Hepatocyte (in vitro differentiated cells): ENCODE data around the gene FIGNL2. TPM values are rescaled to one million over a fixed set of nuclear protein-coding genes. Genes with fewer than 3 reads are reported as not detected.

Experiments
- DNase-seq: peaks from one replicate; pipeline ENCODE4 v3.0.0-alpha.2; 2016; ENCODE audit warnings: low spot score
- H2AFZ ChIP-seq: fragments of 200-600 bp; sonication (generic); 2 replicates; pipeline ENCODE4 v1.6.0; 2016; ENCODE audit warnings: antibody characterized with exemption, mild to moderate bottlenecking
- H3K27ac ChIP-seq: fragments of 200-600 bp; sonication (generic); 2 replicates; pipeline ENCODE4 v1.5.1; 2016; ENCODE audit warnings: mild to moderate bottlenecking
- H3K27me3 ChIP-seq: fragments of 200-600 bp; sonication (generic); 2 replicates; pipeline ENCODE4 v1.6.1; 2016
- H3K36me3 ChIP-seq: fragments of 200-600 bp; sonication (generic); replicated peaks from 2 replicates; pipeline ENCODE4 v1.5.1; 2016; ENCODE audit warnings: low read depth; ENCODE audit not compliant: insufficient read depth
- H3K4me1 ChIP-seq: fragments of 200-600 bp; sonication (generic); 2 replicates; pipeline ENCODE4 v1.5.1; 2016; ENCODE audit warnings: mild to moderate bottlenecking, moderate library complexity; ENCODE audit not compliant: insufficient read depth
- H3K4me2 ChIP-seq: fragments of 200-600 bp; sonication (generic); 2 replicates; pipeline ENCODE4 v1.6.0; 2016
- H3K4me3 ChIP-seq: fragments of 200-600 bp; sonication (generic); 2 replicates; pipeline ENCODE4 v1.5.1; 2016; ENCODE audit warnings: mild to moderate bottlenecking
- H3K79me2 ChIP-seq: fragments of 200-600 bp; sonication (generic); 2 replicates; pipeline ENCODE4 v1.6.0; 2017; ENCODE audit warnings: mild to moderate bottlenecking
- H3K9me2 ChIP-seq: fragments of 200-600 bp; sonication (generic); replicated peaks from 2 replicates; pipeline ENCODE4 v1.6.0; 2017; ENCODE audit warnings: mild to moderate bottlenecking; ENCODE audit not compliant: insufficient read depth
- H3K9me3 ChIP-seq: fragments of 200-600 bp; sonication (generic); 2 replicates; pipeline ENCODE4 v1.5.1; 2016; ENCODE audit warnings: low read depth, mild to moderate bottlenecking
- H4K20me1 ChIP-seq: fragments of 200-600 bp; sonication (generic); 2 replicates; pipeline ENCODE4 v1.6.0; 2016; ENCODE audit warnings: mild to moderate bottlenecking; ENCODE audit not compliant: insufficient read depth, poor library complexity, severe bottlenecking
- EZH2 ChIP-seq: fragments of 200-600 bp; sonication (generic); IDR thresholded peaks from 2 replicates; pipeline ENCODE4 v1.6.1; 2016; ENCODE audit warnings: antibody characterized with exemption, mild to moderate bottlenecking, borderline replicate concordance
- EZH2phosphoT487 ChIP-seq: fragments of 200-600 bp; sonication (generic); IDR thresholded peaks from one replicate; pipeline ENCODE4 v1.6.1; 2018; ENCODE audit warnings: antibody characterized with exemption, mild to moderate bottlenecking, low read depth, moderate library complexity; ENCODE audit not compliant: unreplicated experiment, severe bottlenecking
- WGBS: methylation state at CpG from one replicate; pipeline ENCODE4 v1.1.6; 2016; ENCODE audit warnings: low lambda C conversion rate; ENCODE audit errors: missing lambda C conversion rate; 5-methylcytosine and 5-hydroxymethylcytosine counted together
- polyA plus RNA-seq: library from polyadenylated mRNA; unstranded; fragments of >200 nt; fragmentation: Nextera tagmentation; extraction: Ambion mirVana; gene quantifications from 2 replicates; pipeline ENCODE4 v1.2.1, GENCODE V29; 2016
- total RNA-seq: library from RNA; depleted of rRNA; stranded (reverse); fragments of >200 nt; gene quantifications from 2 replicates; pipeline ENCODE4 v1.2.3, GENCODE V29; 2014
- TF ChIP-seq, protein P1 (sequence below): fragments of 200-600 bp; sonication (generic); IDR thresholded peaks from 2 replicates; pipeline ENCODE4 v1.5.1; 2016; ENCODE audit warnings: antibody characterized with exemption, mild to moderate bottlenecking; ENCODE audit not compliant: poor library complexity

FIGNL2 gene
- total and polyA plus RNA-seq, 2 experiments from 2014 or later = 1.1 to 3.2 TPM

DNA sequence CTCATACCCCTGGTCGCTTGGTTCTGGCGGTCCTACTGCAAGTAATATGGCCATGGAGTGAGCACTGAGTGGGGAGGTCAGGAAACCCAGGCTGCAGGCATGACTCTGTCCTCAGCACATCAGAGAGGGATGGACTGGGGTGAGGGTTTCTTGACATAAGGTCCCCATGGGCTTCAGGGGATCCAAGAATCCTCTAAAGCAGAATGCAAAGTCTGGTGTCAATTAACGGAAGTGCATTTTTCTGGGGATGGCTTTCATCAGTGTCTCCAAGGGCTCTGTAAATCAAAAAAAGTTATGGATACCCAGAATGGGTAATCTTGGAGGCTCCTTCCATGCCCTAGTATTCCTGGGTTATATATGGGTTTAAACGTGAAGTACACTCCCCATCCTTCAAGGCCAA, 3.7 kb downstream of the FIGNL2 start:
- DNase-seq = no peak
- Histone ChIP-seq H3K36me3 (no peaks in the 10 kb centered on the region), H3K79me2 (peaks cover 56% of the 10 kb centered on the region), H3K9me3 (no peaks in the 10 kb centered on the region), H3K4me2 (peak overlapping the region; percentile 96), H4K20me1 (peaks cover 7% of the 10 kb centered on the region), H3K27ac (no peak overlapping the region), H2AFZ (no peak overlapping the region), H3K4me1 (peaks cover 28% of the 10 kb centered on the region), H3K27me3 (no peaks in the 10 kb centered on the region), H3K9me2 (no peaks in the 10 kb centered on the region), H3K4me3 (no peak overlapping the region)
- TF ChIP-seq, protein P1, sequence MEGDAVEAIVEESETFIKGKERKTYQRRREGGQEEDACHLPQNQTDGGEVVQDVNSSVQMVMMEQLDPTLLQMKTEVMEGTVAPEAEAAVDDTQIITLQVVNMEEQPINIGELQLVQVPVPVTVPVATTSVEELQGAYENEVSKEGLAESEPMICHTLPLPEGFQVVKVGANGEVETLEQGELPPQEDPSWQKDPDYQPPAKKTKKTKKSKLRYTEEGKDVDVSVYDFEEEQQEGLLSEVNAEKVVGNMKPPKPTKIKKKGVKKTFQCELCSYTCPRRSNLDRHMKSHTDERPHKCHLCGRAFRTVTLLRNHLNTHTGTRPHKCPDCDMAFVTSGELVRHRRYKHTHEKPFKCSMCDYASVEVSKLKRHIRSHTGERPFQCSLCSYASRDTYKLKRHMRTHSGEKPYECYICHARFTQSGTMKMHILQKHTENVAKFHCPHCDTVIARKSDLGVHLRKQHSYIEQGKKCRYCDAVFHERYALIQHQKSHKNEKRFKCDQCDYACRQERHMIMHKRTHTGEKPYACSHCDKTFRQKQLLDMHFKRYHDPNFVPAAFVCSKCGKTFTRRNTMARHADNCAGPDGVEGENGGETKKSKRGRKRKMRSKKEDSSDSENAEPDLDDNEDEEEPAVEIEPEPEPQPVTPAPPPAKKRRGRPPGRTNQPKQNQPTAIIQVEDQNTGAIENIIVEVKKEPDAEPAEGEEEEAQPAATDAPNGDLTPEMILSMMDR = no peak
- TF ChIP-seq EZH2 (no peak), EZH2phosphoT487 (no peak)
- 79% methylated on average over 4 of the region's 4 CpGs for WGBS

DNA sequence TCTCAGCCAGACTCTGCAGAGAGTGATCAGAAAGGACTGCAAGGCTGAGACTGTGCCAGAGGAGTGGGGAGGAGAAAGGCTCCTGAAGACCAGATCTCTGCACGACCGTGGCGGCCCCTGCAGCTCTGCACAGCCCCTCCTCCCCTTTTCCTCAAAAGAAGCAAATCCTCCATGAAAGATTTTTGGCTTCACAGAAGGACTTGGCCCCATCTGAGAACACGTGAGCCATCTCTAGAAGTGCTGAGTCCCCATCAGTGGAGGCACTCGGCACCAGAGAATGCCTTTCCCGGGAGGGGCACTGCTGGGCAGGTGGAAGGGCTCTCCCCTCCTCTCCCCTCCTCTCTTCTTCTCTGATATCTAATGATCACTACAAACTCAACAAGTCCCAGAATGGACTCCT, 6.8 kb downstream of the FIGNL2 start:
- Histone ChIP-seq H3K4me3 (no peak overlapping the region), H3K9me3 (no peaks in the 10 kb centered on the region), H3K36me3 (no peaks in the 10 kb centered on the region), H3K27me3 (no peaks in the 10 kb centered on the region), H3K27ac (no peak overlapping the region), H3K79me2 (peaks cover 63% of the 10 kb centered on the region), H2AFZ (no peak overlapping the region), H3K4me2 (no peak overlapping the region), H4K20me1 (peaks cover 9% of the 10 kb centered on the region), H3K9me2 (no peaks in the 10 kb centered on the region), H3K4me1 (peaks cover 28% of the 10 kb centered on the region)
- no peak for DNase-seq
- TF ChIP-seq, protein P1 = no peak
- TF ChIP-seq EZH2phosphoT487 (no peak), EZH2 (no peak)
- WGBS = 45% methylated on average over 6 of the region's 6 CpGs

DNA sequence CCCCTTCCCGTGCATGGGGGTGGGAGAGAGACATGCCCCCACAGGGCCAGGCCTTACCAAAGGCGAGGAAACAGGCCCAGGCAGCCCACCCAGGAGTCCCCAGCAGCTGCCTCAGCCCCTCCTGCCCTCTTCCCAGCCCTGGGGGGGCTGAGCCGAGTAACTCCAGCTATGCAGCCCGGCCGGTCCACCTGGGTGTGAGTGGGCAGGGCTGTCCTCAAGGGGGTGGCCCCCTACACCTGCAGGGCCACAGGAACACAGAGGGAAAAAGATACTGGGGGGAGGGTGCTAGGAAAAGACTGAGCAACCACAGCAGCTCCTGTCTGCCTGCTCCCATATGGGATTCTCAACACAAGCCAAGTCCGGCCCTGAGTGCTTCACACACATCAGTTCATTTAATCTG, 7.6 kb downstream of the FIGNL2 start:
- Histone ChIP-seq H3K4me2 (no peak overlapping the region), H3K27ac (no peak overlapping the region), H3K9me2 (no peaks in the 10 kb centered on the region), H3K36me3 (no peaks in the 10 kb centered on the region), H3K27me3 (no peaks in the 10 kb centered on the region), H4K20me1 (peaks cover 7% of the 10 kb centered on the region), H3K79me2 (peaks cover 58% of the 10 kb centered on the region), H3K4me1 (peaks cover 21% of the 10 kb centered on the region), H3K4me3 (no peak overlapping the region), H2AFZ (no peak overlapping the region), H3K9me3 (no peaks in the 10 kb centered on the region)
- TF ChIP-seq EZH2 (no peak), EZH2phosphoT487 (no peak)
- TF ChIP-seq, protein P1 = no peak
- no peak for DNase-seq
- 80% methylated on average over 5 of the region's 6 CpGs for WGBS
